H1 (cell line): ENCODE data around the gene PNISR. TPM values are rescaled to one million over a fixed set of nuclear protein-coding genes. Genes with fewer than 3 reads are reported as not detected.

Experiments
- BCL11A ChIP-seq, 2 experiments: IDR thresholded peaks; one replicate each; pipeline ENCODE4 v1.6.1; 2011; ENCODE audit warnings: low read depth in 2 of 2, low read length in 2 of 2, mild to moderate bottlenecking in 2 of 2
- CBX5 ChIP-seq: fragments of 300-800, 300-1000 bp; sonication (generic); IDR thresholded peaks from 2 replicates; pipeline ENCODE4 v1.7.1; 2016; ENCODE audit warnings: antibody characterized with exemption, low read length, low read depth
- CHD1 ChIP-seq: IDR thresholded peaks from 2 replicates; pipeline ENCODE4 v1.6.1; 2012; ENCODE audit warnings: low read depth, low read length, improper control_type of control experiment
- CHD2 ChIP-seq: IDR thresholded peaks from 2 replicates; pipeline ENCODE4 v1.6.1; 2012; ENCODE audit warnings: low read length, improper control_type of control experiment
- CREB1 ChIP-seq: IDR thresholded peaks from 2 replicates; pipeline ENCODE4 v1.6.1; 2012; ENCODE audit warnings: inconsistent platforms
- CTBP2 ChIP-seq: IDR thresholded peaks from 2 replicates; pipeline ENCODE4 v1.7.0; 2011; ENCODE audit warnings: borderline replicate concordance, mild to moderate bottlenecking, moderate library complexity, mixed read lengths, low read length; ENCODE audit not compliant: insufficient read depth, insufficient read length
- GABPA ChIP-seq: IDR thresholded peaks from 2 replicates; pipeline ENCODE4 v1.6.1; 2011; ENCODE audit warnings: mild to moderate bottlenecking, low read length, moderate library complexity, borderline replicate concordance; ENCODE audit not compliant: insufficient read depth
- GTF2F1 ChIP-seq: IDR thresholded peaks from 2 replicates; pipeline ENCODE4 v1.6.1; 2012; ENCODE audit warnings: low read depth, low read length, improper control_type of control experiment, borderline replicate concordance
- KDM4A ChIP-seq: IDR thresholded peaks from one replicate; pipeline ENCODE4 v1.7.1; 2012; ENCODE audit warnings: low read depth, mild to moderate bottlenecking, moderate library complexity, low read length, inconsistent platforms; ENCODE audit not compliant: severe bottlenecking
- KDM5A ChIP-seq: fragments of 200-600 bp; IDR thresholded peaks from 2 replicates; pipeline ENCODE4 v1.7.1; 2012; ENCODE audit warnings: mild to moderate bottlenecking, low read length, inconsistent platforms, mixed read lengths
- POU5F1 ChIP-seq: IDR thresholded peaks from 2 replicates; pipeline ENCODE4 v1.6.1; 2011; ENCODE audit warnings: low read depth, mild to moderate bottlenecking, low read length, moderate library complexity
- RAD21 ChIP-seq, 2 experiments: IDR thresholded peaks in 1 of 2; conservative IDR thresholded peaks in 1 of 2; 2 replicates each; pipeline ENCODE4 v1.6.1; 2011; ENCODE audit warnings: low read depth in 2 of 2, low read length in 2 of 2, improper control_type of control experiment in 1 of 2, inconsistent platforms in 1 of 2, mild to moderate bottlenecking in 1 of 2, moderate library complexity in 1 of 2
- RBBP5 ChIP-seq: IDR thresholded peaks from 2 replicates; pipeline ENCODE4 v1.7.1; 2012; ENCODE audit warnings: low read depth, mild to moderate bottlenecking, inconsistent platforms, low read length, moderate library complexity, borderline replicate concordance
- RXRA ChIP-seq: IDR thresholded peaks from 2 replicates; pipeline ENCODE4 v1.6.1; 2011; ENCODE audit warnings: low read depth, mild to moderate bottlenecking, low read length, moderate library complexity; ENCODE audit not compliant: insufficient read depth
- SAP30 ChIP-seq: fragments of 300-600 bp; sonication (generic); IDR thresholded peaks from 2 replicates; pipeline ENCODE4 v1.7.1; 2012; ENCODE audit warnings: low read length, moderate library complexity, mild to moderate bottlenecking, inconsistent platforms; ENCODE audit not compliant: insufficient read depth, insufficient replicate concordance
- SIRT6 ChIP-seq: IDR thresholded peaks from one replicate; pipeline ENCODE4 v1.7.1; 2012; ENCODE audit warnings: low read length, inconsistent platforms
- SUZ12 ChIP-seq: fragments of 200-600 bp; sonication (generic); IDR thresholded peaks from 2 replicates; pipeline ENCODE4 v1.6.1; 2012; ENCODE audit warnings: mild to moderate bottlenecking, inconsistent platforms, low read length, moderate library complexity, mixed read lengths
- TEAD4 ChIP-seq: IDR thresholded peaks from 2 replicates; pipeline ENCODE4 v1.6.1; 2012; ENCODE audit warnings: low read depth, low read length, inconsistent platforms, mixed read lengths
- ZNF274 ChIP-seq: IDR thresholded peaks from 2 replicates; pipeline ENCODE4 v1.7.0; 2012; ENCODE audit warnings: low read length, borderline replicate concordance; ENCODE audit errors: extremely low read depth
- polyA plus RNA-seq, 7 experiments: library from polyadenylated mRNA; depleted of rRNA in 3 of 7; stranded (reverse) in 5 of 7; unstranded in 2 of 7; fragments of >200 nt in 5 of 7; fragments of 200-250 nt in 2 of 7; gene quantifications; 1 replicate in 5 of 7; 2 replicates in 1 of 7; 4 replicates in 1 of 7; pipeline versions ENCODE4 v1.2.1 to v1.2.3, GENCODE V29; 2011 to 2013; ENCODE audit warnings: missing spikeins in 2 of 7, mixed read lengths in 2 of 7
- total RNA-seq: library from RNA; stranded (reverse); fragmentation: NEBNext Ultra II Directional; extraction: Animal tissue kit (Norgen Biotek cat#: 25700); gene quantifications from 2 replicates; pipeline ENCODE4 v1.2.1, GENCODE V29; 2021
- TF ChIP-seq, protein P1 (sequence below): IDR thresholded peaks from 2 replicates; pipeline ENCODE4 v1.6.1; 2012; ENCODE audit warnings: inconsistent platforms
- TF ChIP-seq, protein P2 (sequence below): IDR thresholded peaks from 2 replicates; pipeline ENCODE4 v1.6.1; 2011; ENCODE audit warnings: low read depth, mild to moderate bottlenecking, low read length; ENCODE audit not compliant: insufficient read depth

PNISR gene
- total and polyA plus RNA-seq, 2 of the 8 experiments (the other 6 are each of a cell fraction or from before 2014, with no cell fraction given): 41.1 to 134 TPM

DNA sequence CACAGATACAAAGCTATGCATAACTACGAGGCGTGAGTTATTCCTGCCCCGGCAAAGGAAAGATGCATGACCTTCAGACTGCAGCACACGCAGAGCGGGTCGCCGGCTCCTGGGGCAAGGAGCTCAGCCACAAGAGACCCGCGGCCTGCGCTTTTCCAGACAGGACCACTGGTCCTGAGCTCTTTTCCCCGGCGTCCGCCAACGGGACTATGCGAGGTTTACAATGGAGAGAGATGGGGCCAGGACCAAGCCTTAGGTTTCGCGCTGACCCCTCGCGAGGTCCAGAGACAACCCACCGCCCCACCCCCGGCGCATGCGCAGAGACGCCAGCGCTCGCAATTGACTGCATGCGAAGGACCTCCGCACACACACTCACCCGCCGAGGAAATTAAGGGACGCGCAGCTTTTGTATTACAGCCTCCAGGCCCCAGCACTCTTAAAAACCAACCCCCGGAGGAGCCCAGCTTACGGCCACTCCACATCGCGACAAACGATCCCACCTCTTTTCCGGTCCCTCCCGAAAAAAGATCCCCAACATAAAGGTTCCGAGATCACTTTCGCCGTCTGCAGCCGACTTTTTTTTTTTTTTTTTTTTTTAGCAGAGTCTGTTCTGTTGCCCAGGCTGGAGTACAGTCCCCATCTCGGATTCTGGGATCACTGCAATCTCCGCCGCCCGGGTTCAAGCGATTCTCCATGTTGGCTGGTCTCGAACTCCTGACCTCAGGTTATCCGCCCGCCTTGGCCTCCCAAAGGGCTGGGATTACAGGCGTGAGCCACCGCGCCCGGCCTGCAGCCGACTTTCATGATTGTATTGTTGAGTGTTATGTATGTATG, 31.2 kb downstream of the PNISR start, which contains the start of gene COQ3 (continued):
- TF ChIP-seq CTBP2 (no peak), GTF2F1 (no peak), RBBP5 (peak; percentile 85), BCL11A (IDR thresholded peaks at IDR 0.05; ENCODE audit: low read depth in 2 of 2, low read length in 2 of 2) (no peak), RAD21 (IDR thresholded peaks at IDR 0.05 in 1 of 2, conservative IDR thresholded peaks at IDR 0.05 in 1 of 2; ENCODE audit: low read depth in 2 of 2, low read length in 2 of 2) (peak in 1 of 2 experiments; percentile 6; a peak in 1 of 4 replicates), TEAD4 (no peak), CREB1 (0 out of 2 replicates have a peak, but pooled peaks have one; percentile 13), KDM4A (peak; percentile 81), CHD1 (no peak), ZNF274 (no peak), SAP30 (no peak), RXRA (no peak), CBX5 (no peak), POU5F1 (no peak), SIRT6 (no peak), KDM5A (peak; percentile 69; the same call in 1 of the 2 replicates), SUZ12 (no peak), GABPA (peak; percentile 78; the same call in 1 of the 2 replicates), CHD2 (peak; percentile 93)
- TF ChIP-seq, protein P1, sequence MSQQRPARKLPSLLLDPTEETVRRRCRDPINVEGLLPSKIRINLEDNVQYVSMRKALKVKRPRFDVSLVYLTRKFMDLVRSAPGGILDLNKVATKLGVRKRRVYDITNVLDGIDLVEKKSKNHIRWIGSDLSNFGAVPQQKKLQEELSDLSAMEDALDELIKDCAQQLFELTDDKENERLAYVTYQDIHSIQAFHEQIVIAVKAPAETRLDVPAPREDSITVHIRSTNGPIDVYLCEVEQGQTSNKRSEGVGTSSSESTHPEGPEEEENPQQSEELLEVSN: peak; percentile 63
- TF ChIP-seq, protein P2, sequence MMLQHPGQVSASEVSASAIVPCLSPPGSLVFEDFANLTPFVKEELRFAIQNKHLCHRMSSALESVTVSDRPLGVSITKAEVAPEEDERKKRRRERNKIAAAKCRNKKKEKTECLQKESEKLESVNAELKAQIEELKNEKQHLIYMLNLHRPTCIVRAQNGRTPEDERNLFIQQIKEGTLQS: no peak
